ENCODE data around the gene HOXA9.

The HOXA9 gene

DNA sequence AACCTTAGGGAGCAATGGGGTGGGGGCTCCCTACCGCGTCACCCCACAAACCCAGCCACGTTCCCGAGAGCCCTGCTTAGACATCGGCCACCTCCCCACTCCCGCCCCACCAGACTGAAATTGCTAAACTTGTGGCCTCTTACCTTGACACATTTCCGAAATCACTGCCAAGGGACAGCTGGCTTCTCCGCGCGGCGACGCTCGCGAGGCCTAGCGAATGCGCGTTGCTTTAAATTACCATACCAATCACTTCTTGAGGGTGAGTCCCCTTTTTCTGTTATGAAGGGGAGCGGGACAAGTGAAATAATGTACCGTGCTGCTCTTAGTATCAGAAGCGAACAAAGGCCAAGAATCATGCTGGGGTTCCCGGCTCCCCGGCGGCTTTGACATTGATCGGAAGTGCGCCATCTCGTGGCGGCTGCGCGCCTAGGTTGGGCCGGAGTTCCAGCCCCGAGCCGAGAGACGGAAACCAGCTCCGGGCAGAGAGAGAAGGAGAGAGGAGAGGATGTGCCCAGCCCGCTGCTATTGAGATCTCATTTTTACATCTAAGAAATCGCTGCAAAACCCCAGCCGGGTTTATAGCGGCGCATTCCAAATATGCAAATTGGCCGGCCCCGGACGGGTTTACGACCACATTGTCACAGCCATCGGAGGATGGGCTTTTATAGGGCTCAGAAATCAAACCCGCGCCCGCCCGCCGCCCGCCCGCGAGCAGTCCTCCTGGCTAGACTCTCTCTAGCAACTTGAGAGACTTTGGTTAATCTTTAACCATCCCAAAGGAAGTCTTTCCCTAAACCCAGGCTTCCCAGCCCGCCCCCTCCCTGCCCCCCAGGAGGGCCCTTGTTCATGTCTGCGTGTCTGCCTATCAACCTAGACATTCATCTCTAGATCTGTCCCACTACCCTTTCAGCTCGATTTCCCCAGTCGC lies 14.4 kb upstream of the HOXA9 start (continued):
- TF ChIP-seq, protein P1, sequence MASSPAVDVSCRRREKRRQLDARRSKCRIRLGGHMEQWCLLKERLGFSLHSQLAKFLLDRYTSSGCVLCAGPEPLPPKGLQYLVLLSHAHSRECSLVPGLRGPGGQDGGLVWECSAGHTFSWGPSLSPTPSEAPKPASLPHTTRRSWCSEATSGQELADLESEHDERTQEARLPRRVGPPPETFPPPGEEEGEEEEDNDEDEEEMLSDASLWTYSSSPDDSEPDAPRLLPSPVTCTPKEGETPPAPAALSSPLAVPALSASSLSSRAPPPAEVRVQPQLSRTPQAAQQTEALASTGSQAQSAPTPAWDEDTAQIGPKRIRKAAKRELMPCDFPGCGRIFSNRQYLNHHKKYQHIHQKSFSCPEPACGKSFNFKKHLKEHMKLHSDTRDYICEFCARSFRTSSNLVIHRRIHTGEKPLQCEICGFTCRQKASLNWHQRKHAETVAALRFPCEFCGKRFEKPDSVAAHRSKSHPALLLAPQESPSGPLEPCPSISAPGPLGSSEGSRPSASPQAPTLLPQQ (tag by site-specific recombination; IDR thresholded peaks at IDR 0.05): no peak
- TF ChIP-seq ZNF48 (tag by site-specific recombination; IDR thresholded peaks at IDR 0.05) (no peak), ZNF514 (tag by site-specific recombination; IDR thresholded peaks at IDR 0.05) (no peak), ZNF266 (tag by site-specific recombination; IDR thresholded peaks at IDR 0.05; ENCODE audit: low read depth) (no peak), ZBTB20 (tag by site-specific recombination; IDR thresholded peaks at IDR 0.05) (peak; percentile 57; the same call in 1 of the 2 replicates), ZNF510 (tag by site-specific recombination; IDR thresholded peaks at IDR 0.05; ENCODE audit: insufficient replicate concordance) (no peak), ZNF785 (tag by site-specific recombination; IDR thresholded peaks at IDR 0.05) (no peak), KLF17 (tag by site-specific recombination; IDR thresholded peaks at IDR 0.05) (no peak), ZNF223 (tag by site-specific recombination; IDR thresholded peaks at IDR 0.05) (no peak), HOXD13 (CRISPR knock-in tag; IDR thresholded peaks at IDR 0.05; ENCODE audit: borderline replicate concordance) (no peak), ZNF629 (tag by site-specific recombination; IDR thresholded peaks at IDR 0.05) (peak; percentile 48; the same call in 1 of the 2 replicates), TRIM28 (IDR thresholded peaks at IDR 0.05; ENCODE audit: borderline replicate concordance, low read length) (no peak), ZNF623 (tag by site-specific recombination; IDR thresholded peaks at IDR 0.05) (no peak), ELK4 (IDR thresholded peaks at IDR 0.05; ENCODE audit: borderline replicate concordance, low read depth, low read length) (no peak), KLF7 (tag by site-specific recombination; IDR thresholded peaks at IDR 0.05; ENCODE audit: borderline replicate concordance) (no peak), ZNF529 (tag by site-specific recombination; IDR thresholded peaks at IDR 0.05; ENCODE audit: insufficient replicate concordance) (no peak), ZSCAN16 (tag by site-specific recombination; IDR thresholded peaks at IDR 0.05) (no peak), ZNF248 (tag by site-specific recombination; IDR thresholded peaks at IDR 0.05) (no peak), ZBTB17 (tag by site-specific recombination; IDR thresholded peaks at IDR 0.05) (no peak; the same call in none of the 2 replicates), ZBTB7A (tag by site-specific recombination; IDR thresholded peaks at IDR 0.05; ENCODE audit: low read depth) (no peak), ZNF324 (tag by site-specific recombination; IDR thresholded peaks at IDR 0.05) (no peak), ZNF777 (tag by site-specific recombination; IDR thresholded peaks at IDR 0.05; ENCODE audit: borderline replicate concordance) (no peak), HIC1 (tag by site-specific recombination; IDR thresholded peaks at IDR 0.05) (no peak), MEIS1 (CRISPR knock-in tag; IDR thresholded peaks at IDR 0.05; ENCODE audit: borderline replicate concordance) (no peak), ZNF221 (tag by site-specific recombination; IDR thresholded peaks at IDR 0.05; ENCODE audit: borderline replicate concordance) (no peak), ZNF677 (tag by site-specific recombination; IDR thresholded peaks at IDR 0.05) (no peak), YY2 (tag by site-specific recombination; IDR thresholded peaks at IDR 0.05) (no peak), ZNF830 (tag by site-specific recombination; IDR thresholded peaks at IDR 0.05; ENCODE audit: low read depth) (no peak), ZNF132 (tag by site-specific recombination; IDR thresholded peaks at IDR 0.05; ENCODE audit: borderline replicate concordance) (no peak), ZNF416 (tag by site-specific recombination; IDR thresholded peaks at IDR 0.05) (no peak), ZNF426 (tag by site-specific recombination; IDR thresholded peaks at IDR 0.05) (no peak), ZNF335 (tag by site-specific recombination; conservative IDR thresholded peaks at IDR 0.05) (0 out of 2 replicates have a peak, but pooled peaks have one; percentile 13), ZNF394 (tag by site-specific recombination; IDR thresholded peaks at IDR 0.05; ENCODE audit: borderline replicate concordance) (no peak)
- TF ChIP-seq, protein P2, sequence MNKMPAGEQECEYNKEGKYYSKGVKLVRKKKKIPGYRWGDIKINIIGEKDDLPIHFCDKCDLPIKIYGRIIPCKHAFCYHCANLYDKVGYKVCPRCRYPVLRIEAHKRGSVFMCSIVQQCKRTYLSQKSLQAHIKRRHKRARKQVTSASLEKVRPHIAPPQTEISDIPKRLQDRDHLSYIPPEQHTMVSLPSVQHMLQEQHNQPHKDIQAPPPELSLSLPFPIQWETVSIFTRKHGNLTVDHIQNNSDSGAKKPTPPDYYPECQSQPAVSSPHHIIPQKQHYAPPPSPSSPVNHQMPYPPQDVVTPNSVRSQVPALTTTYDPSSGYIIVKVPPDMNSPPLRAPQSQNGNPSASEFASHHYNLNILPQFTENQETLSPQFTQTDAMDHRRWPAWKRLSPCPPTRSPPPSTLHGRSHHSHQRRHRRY (tag by site-specific recombination; IDR thresholded peaks at IDR 0.05): no peak
